Mesenchymal stem cell (in vitro differentiated cells and primary cell): Measurements from ENCODE around the gene ST3GAL4.
"Not testable (repeated sequence)": the region's sequence is repeated elsewhere in the genome, so short reads cannot be mapped to it uniquely, and the experiment has no call there.

ENCODE experiments used
- DNase-seq: peaks from one replicate; pipeline ENCODE4 v3.0.0-alpha.2; 2013
- H2AFZ ChIP-seq: one replicate; pipeline ENCODE4 v1.6.1; 2013; ENCODE audit warnings: low read depth, mild to moderate bottlenecking, control low read depth, inconsistent platforms, low read length, moderate library complexity
- H2AK5ac ChIP-seq: 2 replicates; pipeline ENCODE4 v1.6.1; 2013; ENCODE audit warnings: low read length, moderate library complexity, mild to moderate bottlenecking, inconsistent platforms; ENCODE audit not compliant: severe bottlenecking
- H2BK120ac ChIP-seq: one replicate; pipeline ENCODE4 v1.6.1; 2013; ENCODE audit warnings: low read depth, mild to moderate bottlenecking, inconsistent platforms, low read length, moderate library complexity
- H2BK12ac ChIP-seq, 2 experiments: one replicate each; pipeline ENCODE4 v1.6.1; 2013; ENCODE audit warnings: inconsistent platforms in 2 of 2, low read length in 2 of 2, mild to moderate bottlenecking in 2 of 2, moderate library complexity in 2 of 2, control low read depth in 1 of 2
- H2BK15ac ChIP-seq: one replicate; pipeline ENCODE4 v1.6.1; 2013; ENCODE audit warnings: mild to moderate bottlenecking, low read depth, inconsistent platforms; ENCODE audit not compliant: poor library complexity, severe bottlenecking
- H2BK5ac ChIP-seq: 2 replicates; pipeline ENCODE4 v1.6.1; 2013; ENCODE audit warnings: low read depth, mild to moderate bottlenecking, low read length, control low read depth, inconsistent platforms; ENCODE audit not compliant: poor library complexity, severe bottlenecking
- H3K14ac ChIP-seq, 2 experiments: one replicate each; pipeline ENCODE4 v1.6.1; 2013; ENCODE audit warnings: inconsistent platforms in 2 of 2, low read length in 2 of 2, control low read depth in 1 of 2, mild to moderate bottlenecking in 1 of 2, moderate library complexity in 1 of 2
- H3K18ac ChIP-seq, 2 experiments: one replicate each; pipeline ENCODE4 v1.6.1; 2013; ENCODE audit warnings: inconsistent platforms in 2 of 2, low read length in 2 of 2, control low read depth in 1 of 2, low read depth in 1 of 2, mild to moderate bottlenecking in 1 of 2
- H3K23ac ChIP-seq, 2 experiments: one replicate each; pipeline ENCODE4 v1.6.1; 2013; ENCODE audit warnings: inconsistent platforms in 2 of 2, low read length in 2 of 2, mild to moderate bottlenecking in 2 of 2, moderate library complexity in 2 of 2, control low read depth in 1 of 2
- H3K27ac ChIP-seq: 2 replicates; pipeline ENCODE4 v1.5.1; 2013; ENCODE audit warnings: mild to moderate bottlenecking, moderate library complexity, low read length, control low read depth, inconsistent platforms; ENCODE audit not compliant: poor library complexity, severe bottlenecking
- H3K27me3 ChIP-seq, 2 experiments: 2 replicates each; pipeline versions ENCODE4 v1.6.1 to v1.7.0; 2013; ENCODE audit warnings: low read length in 2 of 2, mild to moderate bottlenecking in 2 of 2, moderate library complexity in 2 of 2, control low read depth in 1 of 2, inconsistent platforms in 1 of 2; ENCODE audit not compliant: control insufficient read depth in 1 of 2, insufficient read depth in 1 of 2
- H3K36me3 ChIP-seq, 2 experiments: 2 replicates each; pipeline versions ENCODE4 v1.6.1 to v1.7.0; 2013; ENCODE audit warnings: low read length in 2 of 2, control low read depth in 1 of 2, inconsistent platforms in 1 of 2, low read depth in 1 of 2, mild to moderate bottlenecking in 1 of 2; ENCODE audit not compliant: insufficient read depth in 2 of 2, control insufficient read depth in 1 of 2
- H3K4ac ChIP-seq, 2 experiments: one replicate each; pipeline ENCODE4 v1.6.1; 2013; ENCODE audit warnings: inconsistent platforms in 2 of 2, low read length in 2 of 2, mild to moderate bottlenecking in 2 of 2, moderate library complexity in 2 of 2, control low read depth in 1 of 2, low read depth in 1 of 2
- H3K4me1 ChIP-seq: 2 replicates; pipeline ENCODE4 v1.6.1; 2013; ENCODE audit warnings: low read depth, low read length, control low read depth; ENCODE audit not compliant: control insufficient read depth, insufficient read depth
- H3K4me2 ChIP-seq: 2 replicates; pipeline ENCODE4 v1.6.1; 2013; ENCODE audit warnings: low read length, mild to moderate bottlenecking, inconsistent platforms; ENCODE audit not compliant: poor library complexity, severe bottlenecking
- H3K4me3 ChIP-seq, 2 experiments: 2 replicates each; pipeline versions ENCODE4 v1.5.1 to v1.7.0; 2013; ENCODE audit warnings: low read length in 2 of 2, mild to moderate bottlenecking in 2 of 2, control low read depth in 1 of 2, low read depth in 1 of 2; ENCODE audit not compliant: insufficient read depth in 1 of 2
- H3K79me1 ChIP-seq: replicated peaks from 2 replicates; pipeline ENCODE4 v1.6.1; 2013; ENCODE audit warnings: mild to moderate bottlenecking, control low read depth, low read length, inconsistent platforms; ENCODE audit not compliant: poor library complexity, severe bottlenecking
- H3K9ac ChIP-seq: 2 replicates; pipeline ENCODE4 v1.7.0; 2013; ENCODE audit warnings: mild to moderate bottlenecking, low read length, moderate library complexity
- H3K9me3 ChIP-seq: 2 replicates; pipeline ENCODE4 v1.7.0; 2013; ENCODE audit warnings: mild to moderate bottlenecking, low read length; ENCODE audit not compliant: control insufficient read depth
- H4K8ac ChIP-seq: one replicate; pipeline ENCODE4 v1.6.1; 2013; ENCODE audit warnings: inconsistent platforms, mild to moderate bottlenecking, low read length, moderate library complexity
- H4K91ac ChIP-seq: one replicate; pipeline ENCODE4 v1.6.1; 2013; ENCODE audit warnings: mild to moderate bottlenecking, low read length, inconsistent platforms
- WGBS: methylation state at CpG from one replicate; pipeline ENCODE4 v1.1.7; 2013; ENCODE audit warnings: mixed read lengths; 5-methylcytosine and 5-hydroxymethylcytosine counted together

Gene ST3GAL4

DNA sequence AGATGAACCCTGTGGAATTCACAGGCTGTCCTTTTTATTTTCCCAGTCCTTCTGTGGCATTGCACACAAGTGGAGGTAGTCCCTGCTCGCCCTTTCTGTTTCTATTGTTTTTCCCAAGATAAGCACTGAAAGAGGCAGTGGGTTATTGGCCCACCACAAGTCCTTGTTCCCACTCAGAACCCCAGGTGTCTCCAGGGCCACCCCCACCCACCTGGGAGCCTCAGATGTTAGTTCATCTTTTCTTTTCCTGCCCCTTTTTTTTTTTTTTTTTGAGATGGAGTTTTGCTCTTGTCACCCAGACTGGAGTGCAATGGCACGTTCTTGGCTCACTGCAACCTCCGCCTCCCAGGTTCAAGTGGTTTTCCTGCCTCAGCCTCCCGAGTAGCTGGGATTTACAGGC, 46.7 kb upstream of the ST3GAL4 start:
- H3K4me3 ChIP-seq, H3K4me1 ChIP-seq, H3K4ac ChIP-seq, H3K23ac ChIP-seq, H3K27ac ChIP-seq, H3K27me3 ChIP-seq, H3K4me2 ChIP-seq, H3K14ac ChIP-seq, H4K91ac ChIP-seq, H2BK15ac ChIP-seq, H2AK5ac ChIP-seq, H2BK12ac ChIP-seq, H4K8ac ChIP-seq, H3K18ac ChIP-seq, DNase-seq, H2AFZ ChIP-seq, H2BK5ac ChIP-seq, H3K9me3 ChIP-seq, H2BK120ac ChIP-seq, H3K9ac ChIP-seq: not testable (repeated sequence)
- 90% methylated on average over 4 of the region's 4 CpGs for WGBS
- H3K79me1 ChIP-seq, result peaks cover 20% of the 10 kb centered on the region
- peaks cover 6 to 13% of the 10 kb centered on the region in 2 experiments for H3K36me3 ChIP-seq

DNA sequence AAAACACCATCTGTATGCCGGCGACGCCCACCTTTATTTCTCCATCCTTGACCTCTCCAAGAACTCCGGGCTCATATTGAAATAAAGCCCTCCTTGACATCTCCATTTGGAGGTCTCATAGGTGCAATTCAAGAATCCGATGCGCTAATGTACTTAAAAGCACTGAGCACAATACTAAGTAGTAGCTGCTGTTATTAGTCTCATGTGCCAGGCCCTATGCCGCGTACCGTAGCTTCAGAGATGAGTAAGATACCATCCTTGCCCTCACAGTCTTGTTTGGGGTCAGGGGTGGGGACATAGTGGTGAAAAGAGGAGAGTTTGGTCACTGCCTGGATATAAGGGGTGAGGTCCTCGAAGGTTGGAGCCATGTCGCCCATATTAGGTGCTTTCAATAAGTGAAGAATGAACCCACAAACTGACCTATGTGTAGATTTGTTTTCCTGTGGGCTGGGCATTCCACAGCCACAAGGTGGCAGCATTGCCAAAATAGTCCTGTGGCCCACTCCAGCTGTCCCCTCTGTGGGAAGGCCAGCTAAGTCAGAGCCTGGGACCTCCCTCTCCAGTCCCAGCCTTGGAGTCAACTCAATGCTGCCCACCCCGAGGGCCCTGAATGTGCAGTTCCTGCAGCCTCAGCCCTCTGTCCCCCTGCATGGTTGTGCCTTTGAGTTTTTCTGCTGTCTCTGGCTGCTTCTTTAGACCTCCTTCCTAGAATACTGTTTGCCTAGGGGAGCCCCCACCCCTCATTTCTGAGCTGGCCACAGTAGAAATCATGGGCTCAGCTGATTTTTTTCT, 45.1 kb upstream of the ST3GAL4 start:
- H2BK120ac ChIP-seq, result no peak overlapping the region
- no peak overlapping the region for H3K27ac ChIP-seq
- H3K14ac ChIP-seq, result no peak overlapping the region
- peak overlapping the region; percentile 1 for H4K91ac ChIP-seq
- H3K18ac ChIP-seq, result no peak overlapping the region
- peak; percentile 80 for DNase-seq
- no peak overlapping the region for H3K4me2 ChIP-seq
- no peak overlapping the region for H2AK5ac ChIP-seq
- WGBS, result 65% methylated on average over 12 of the region's 12 CpGs
- no peak overlapping the region for H3K9ac ChIP-seq
- no peak overlapping the region for H3K4ac ChIP-seq
- no peak overlapping the region for H3K4me3 ChIP-seq
- peak overlapping the region; percentile 29 for H4K8ac ChIP-seq
- H2AFZ ChIP-seq, result no peak overlapping the region
- no peaks in the 10 kb centered on the region for H3K9me3 ChIP-seq
- H3K4me1 ChIP-seq, result peaks cover 4% of the 10 kb centered on the region
- H2BK12ac ChIP-seq, result peak overlapping the region in 1 of 2 experiments; percentile 76
- no peak overlapping the region for H2BK5ac ChIP-seq
- H3K36me3 ChIP-seq, result peaks cover 6 to 16% of the 10 kb centered on the region in 2 experiments
- no peak overlapping the region for H3K23ac ChIP-seq
- no peaks in the 10 kb centered on the region for H3K27me3 ChIP-seq
- H2BK15ac ChIP-seq, result no peak overlapping the region
- H3K79me1 ChIP-seq, result peaks cover 18% of the 10 kb centered on the region

DNA sequence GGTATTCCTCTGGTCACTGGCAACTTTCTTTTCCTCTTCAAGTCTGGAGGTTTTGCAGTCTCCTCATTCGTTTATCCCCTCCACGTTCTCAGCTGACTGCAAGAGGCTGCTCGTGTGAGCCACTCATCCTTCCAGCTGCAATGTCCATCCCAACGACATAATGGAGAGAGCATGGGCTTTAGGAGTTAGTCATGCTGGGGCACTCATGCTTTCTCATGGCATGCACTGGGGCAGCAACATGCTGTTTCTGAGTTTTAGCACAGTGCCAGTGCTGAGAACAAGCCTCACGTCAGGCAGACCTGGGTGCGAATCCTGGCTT, 44.5 kb upstream of the ST3GAL4 start:
- H3K23ac ChIP-seq, result no peak overlapping the region
- H3K4me2 ChIP-seq, result no peak overlapping the region
- no peak overlapping the region for H2BK12ac ChIP-seq
- peak; percentile 38 for DNase-seq
- no peaks in the 10 kb centered on the region for H3K9me3 ChIP-seq
- H2AK5ac ChIP-seq, result no peak overlapping the region
- no peak overlapping the region for H2AFZ ChIP-seq
- H3K4ac ChIP-seq, result no peak overlapping the region
- H3K79me1 ChIP-seq, result peaks cover 15% of the 10 kb centered on the region
- WGBS, result 70% methylated on average over 5 of the region's 6 CpGs
- peaks cover 4% of the 10 kb centered on the region for H3K4me1 ChIP-seq
- H2BK15ac ChIP-seq, result no peak overlapping the region
- no peaks in the 10 kb centered on the region for H3K27me3 ChIP-seq
- H3K27ac ChIP-seq, result no peak overlapping the region
- H3K18ac ChIP-seq, result no peak overlapping the region
- H3K36me3 ChIP-seq, result peaks cover 6 to 16% of the 10 kb centered on the region in 2 experiments
- H4K91ac ChIP-seq, result no peak overlapping the region
- no peak overlapping the region for H3K4me3 ChIP-seq
- H3K9ac ChIP-seq, result peak overlapping the region; percentile 4
- H2BK5ac ChIP-seq, result no peak overlapping the region
- H2BK120ac ChIP-seq, result no peak overlapping the region
- no peak overlapping the region for H4K8ac ChIP-seq
- no peak overlapping the region for H3K14ac ChIP-seq

DNA sequence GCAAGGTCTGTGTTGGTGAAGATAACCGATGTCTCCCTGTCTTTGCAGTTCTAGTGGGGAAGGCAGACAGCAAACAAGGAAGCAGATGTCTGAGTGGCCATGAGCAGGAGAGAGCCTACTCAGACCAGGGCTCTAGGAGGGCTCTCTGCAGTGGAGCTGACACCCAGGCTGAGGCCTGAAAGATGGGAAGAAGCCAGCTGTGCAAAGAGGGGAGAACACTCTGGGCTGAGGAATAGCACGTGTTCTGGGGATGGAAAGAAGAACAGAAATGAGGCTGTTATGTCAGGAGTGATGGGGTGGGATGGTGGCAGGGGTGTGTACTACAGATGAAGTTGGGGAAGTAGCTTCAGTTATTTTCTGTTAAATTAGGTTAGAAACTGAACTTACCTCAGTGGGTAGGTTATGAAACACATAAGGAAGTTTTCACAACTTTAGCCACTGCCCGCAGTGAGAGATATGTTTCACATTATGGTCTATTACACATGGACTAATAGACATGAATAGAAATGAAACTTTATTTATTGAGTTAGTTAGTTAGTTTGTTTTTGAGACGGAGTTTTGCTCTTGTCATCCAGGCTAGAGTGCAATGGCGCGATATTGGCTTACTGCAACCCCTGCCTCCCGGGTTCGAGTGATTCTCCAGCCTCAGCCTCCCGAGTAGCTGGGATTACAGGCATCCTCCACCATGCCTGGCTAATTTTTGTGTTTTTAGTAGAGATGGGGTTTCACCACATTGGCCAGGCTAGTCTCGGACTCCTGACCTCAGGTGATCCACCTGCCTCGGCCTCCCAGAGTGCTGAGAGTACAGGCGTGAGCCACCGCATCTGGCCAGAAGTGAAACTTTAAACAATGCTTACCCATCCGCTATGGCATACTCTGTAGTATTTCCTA, 43.8 kb upstream of the ST3GAL4 start:
- Histone ChIP-seq H3K36me3 (peaks cover 6 to 14% of the 10 kb centered on the region in 2 experiments), H3K9ac (peak overlapping the region; percentile 4), H3K4me1 (peaks cover 4% of the 10 kb centered on the region), H2BK120ac (no peak overlapping the region), H3K4ac (no peak overlapping the region), H3K79me1 (peaks cover 10% of the 10 kb centered on the region), H2BK5ac (no peak overlapping the region), H4K8ac (no peak overlapping the region), H2BK12ac (no peak overlapping the region), H3K4me2 (no peak overlapping the region), H3K9me3 (no peaks in the 10 kb centered on the region), H2BK15ac (no peak overlapping the region), H3K4me3 (no peak overlapping the region), H3K18ac (no peak overlapping the region), H3K23ac (peak overlapping the region in 1 of 2 experiments; percentile 47), H4K91ac (no peak overlapping the region), H3K27me3 (no peaks in the 10 kb centered on the region), H2AFZ (no peak overlapping the region), H2AK5ac (no peak overlapping the region), H3K27ac (no peak overlapping the region), H3K14ac (no peak overlapping the region)
- no peak for DNase-seq
- WGBS, result 98% methylated on average over 12 of the region's 14 CpGs
